ENCODE data around the gene ABCA10. TPM values are rescaled to one million over a fixed set of nuclear protein-coding genes. Genes with fewer than 3 reads are reported as not detected.

The ABCA10 gene
- total and polyA plus RNA-seq, 2 experiments from 2014 or later, result not detected

- no peaks in the 10 kb centered on the region for H3K27me3 Mint-ChIP-seq (ENCODE audit: insufficient read depth, low read depth, poor library complexity)
- DNase-seq (ENCODE audit: low spot score) (no peak), ATAC-seq (no peak)
- Histone ChIP-seq H4K20me1 (replicated peaks; ENCODE audit: insufficient read depth) (no peaks in the 10 kb centered on the region), H3K4me3 (no peak overlapping the region), H3K27ac (ENCODE audit: low read depth) (no peak overlapping the region), H3K4me2 (no peak overlapping the region), H3K4me1 (ENCODE audit: insufficient read depth) (no peaks in the 10 kb centered on the region; the same call in 1 of the 2 replicates), H3F3A (replicated peaks; ENCODE audit: low read depth) (no peaks in the 10 kb centered on the region), H3K9me2 (ENCODE audit: insufficient read depth) (no peaks in the 10 kb centered on the region), H3K27me3 (ENCODE audit: insufficient read depth) (no peaks in the 10 kb centered on the region), H3K79me2 (replicated peaks; ENCODE audit: insufficient read depth) (no peaks in the 10 kb centered on the region), H2AFZ (peak overlapping the region; percentile 52; the same call in 1 of the 2 replicates), H3K36me3 (ENCODE audit: insufficient read depth) (no peaks in the 10 kb centered on the region)
- no peak overlapping the region for H3K4me3 Mint-ChIP-seq
- no peaks in the 10 kb centered on the region for H3K36me3 Mint-ChIP-seq (ENCODE audit: low read depth)
- H3K4me1 Mint-ChIP-seq, result no peaks in the 10 kb centered on the region
- H3K9me3 Mint-ChIP-seq, result no peaks in the 10 kb centered on the region
- TF ChIP-seq ZNF114 (CRISPR knock-in tag; IDR thresholded peaks at IDR 0.05) (no peak), EZH2 (IDR thresholded peaks at IDR 0.05; ENCODE audit: low read depth, unreplicated experiment) (no peak), ETS1 (IDR thresholded peaks at IDR 0.05) (no peak), EZH2phosphoT487 (IDR thresholded peaks at IDR 0.05; ENCODE audit: unreplicated experiment) (no peak), JUNB (IDR thresholded peaks at IDR 0.05; ENCODE audit: unreplicated experiment) (no peak), CTCF (conservative IDR thresholded peaks at IDR 0.05; ENCODE audit: low read depth in 2 of 2) (no peak), POLR2AphosphoS5 (IDR thresholded peaks at IDR 0.05; ENCODE audit: low read depth) (no peak), ZNF462 (CRISPR knock-in tag; IDR thresholded peaks at IDR 0.05) (no peak), NANOG (IDR thresholded peaks at IDR 0.05; ENCODE audit: borderline replicate concordance) (no peak), STAT1 (IDR thresholded peaks at IDR 0.05; ENCODE audit: unreplicated experiment) (no peak)
- no peak overlapping the region for H3K27ac Mint-ChIP-seq
Observed at GRCh38 chr17:69223809-69224208, 4.8 kb downstream of the ABCA10 start.
